HEK293 (cell line): ENCODE data around the gene METTL23.
A peak's percentile ranks its signal among the peaks of the same experiment; 100 is the strongest.

Experiments used
- BCL11A ChIP-seq: fragments of 450-650 bp; formaldehyde crosslinking; IDR thresholded peaks from 2 replicates; pipeline ENCODE4 v1.5.1; 2016; ENCODE audit warnings: low read depth, missing biosample characterization, missing genetic modification characterization
- KLF9 ChIP-seq: fragments of 450-650 bp; formaldehyde crosslinking; IDR thresholded peaks from 2 replicates; pipeline ENCODE4 v1.5.1; 2016; ENCODE audit warnings: missing biosample characterization, missing genetic modification characterization, low read depth
- OVOL3 ChIP-seq: fragments of 450-650 bp; formaldehyde crosslinking; IDR thresholded peaks from 2 replicates; pipeline ENCODE4 v1.5.1; 2016; ENCODE audit warnings: missing biosample characterization, missing genetic modification characterization
- SP2 ChIP-seq: fragments of 450-650 bp; formaldehyde crosslinking; IDR thresholded peaks from 2 replicates; pipeline ENCODE4 v1.5.1; 2016; ENCODE audit warnings: missing biosample characterization, missing genetic modification characterization
- SP3 ChIP-seq: fragments of 450-650 bp; formaldehyde crosslinking; IDR thresholded peaks from 2 replicates; pipeline ENCODE4 v1.5.1; 2016; ENCODE audit warnings: missing biosample characterization, missing genetic modification characterization
- TRIM28 ChIP-seq: IDR thresholded peaks from 2 replicates; pipeline ENCODE4 v1.6.1; 2011; ENCODE audit warnings: low read length, control low read depth, borderline replicate concordance
- ZFP69B ChIP-seq: fragments of 450-650 bp; formaldehyde crosslinking; IDR thresholded peaks from 2 replicates; pipeline ENCODE4 v1.5.1; 2016; ENCODE audit warnings: missing biosample characterization, missing genetic modification characterization
- ZIC2 ChIP-seq: fragments of 450-650 bp; formaldehyde crosslinking; IDR thresholded peaks from 2 replicates; pipeline ENCODE4 v1.5.1; 2016; ENCODE audit warnings: missing biosample characterization, missing genetic modification characterization
- ZNF138 ChIP-seq: fragments of 450-650 bp; formaldehyde crosslinking; IDR thresholded peaks from 2 replicates; pipeline ENCODE4 v1.5.1; 2016; ENCODE audit warnings: missing biosample characterization, missing genetic modification characterization, borderline replicate concordance
- ZNF211 ChIP-seq: fragments of 450-650 bp; formaldehyde crosslinking; IDR thresholded peaks from 2 replicates; pipeline ENCODE4 v1.5.1; 2016; ENCODE audit warnings: low read depth, missing biosample characterization, missing genetic modification characterization
- ZNF223 ChIP-seq: fragments of 450-650 bp; formaldehyde crosslinking; IDR thresholded peaks from 2 replicates; pipeline ENCODE4 v1.5.1; 2016; ENCODE audit warnings: missing biosample characterization, missing genetic modification characterization
- ZNF311 ChIP-seq: fragments of 450-650 bp; formaldehyde crosslinking; IDR thresholded peaks from 2 replicates; pipeline ENCODE4 v1.5.1; 2017; ENCODE audit warnings: missing biosample characterization, missing genetic modification characterization, borderline replicate concordance
- ZNF324 ChIP-seq: fragments of 450-650 bp; formaldehyde crosslinking; IDR thresholded peaks from 2 replicates; pipeline ENCODE4 v1.5.1; 2016; ENCODE audit warnings: missing biosample characterization, missing genetic modification characterization
- ZNF354C ChIP-seq: fragments of 450-650 bp; formaldehyde crosslinking; IDR thresholded peaks from 2 replicates; pipeline ENCODE4 v1.5.1; 2016; ENCODE audit warnings: missing biosample characterization, missing genetic modification characterization, low read depth, borderline replicate concordance
- ZNF391 ChIP-seq: fragments of 450-650 bp; formaldehyde crosslinking; IDR thresholded peaks from 2 replicates; pipeline ENCODE4 v1.5.1; 2016; ENCODE audit warnings: low read depth, missing biosample characterization, missing genetic modification characterization, borderline replicate concordance
- ZNF521 ChIP-seq: fragments of 450-650 bp; formaldehyde crosslinking; IDR thresholded peaks from 2 replicates; pipeline ENCODE4 v1.5.1; 2017; ENCODE audit warnings: missing biosample characterization, mild to moderate bottlenecking, missing genetic modification characterization
- ZNF529 ChIP-seq: fragments of 450-650 bp; formaldehyde crosslinking; IDR thresholded peaks from 2 replicates; pipeline ENCODE4 v1.5.1; 2017; ENCODE audit warnings: missing genetic modification characterization, missing biosample characterization; ENCODE audit not compliant: insufficient replicate concordance
- ZNF549 ChIP-seq: fragments of 450-650 bp; IDR thresholded peaks from 2 replicates; pipeline ENCODE4 v1.5.1; 2018; ENCODE audit warnings: missing biosample characterization, missing genetic modification characterization, mild to moderate bottlenecking, inconsistent platforms, moderate library complexity
- ZNF555 ChIP-seq: fragments of 450-650 bp; formaldehyde crosslinking; conservative IDR thresholded peaks from 2 replicates; pipeline ENCODE4 v1.5.1; 2017; ENCODE audit warnings: missing biosample characterization, mild to moderate bottlenecking, missing genetic modification characterization, inconsistent platforms
- ZNF580 ChIP-seq: fragments of 450-650 bp; formaldehyde crosslinking; IDR thresholded peaks from 2 replicates; pipeline ENCODE4 v1.5.1; 2016; ENCODE audit warnings: missing biosample characterization, missing genetic modification characterization
- ZNF639 ChIP-seq: fragments of 450-650 bp; formaldehyde crosslinking; IDR thresholded peaks from 2 replicates; pipeline ENCODE4 v1.5.1; 2016; ENCODE audit warnings: missing biosample characterization, missing genetic modification characterization
- ZNF76 ChIP-seq: fragments of 450-650 bp; formaldehyde crosslinking; IDR thresholded peaks from 2 replicates; pipeline ENCODE4; 2016; ENCODE audit warnings: low read depth, missing biosample characterization, missing genetic modification characterization, borderline replicate concordance
- ZSCAN30 ChIP-seq: fragments of 450-650 bp; IDR thresholded peaks from 2 replicates; pipeline ENCODE4 v1.5.1; 2018; ENCODE audit warnings: missing biosample characterization, mild to moderate bottlenecking, missing genetic modification characterization, moderate library complexity
- ZXDB ChIP-seq: fragments of 450-650 bp; formaldehyde crosslinking; IDR thresholded peaks from 2 replicates; pipeline ENCODE4 v1.5.1; 2016; ENCODE audit warnings: missing biosample characterization, missing genetic modification characterization
- TF ChIP-seq, protein P1 (sequence below): fragments of 450-650 bp; formaldehyde crosslinking; IDR thresholded peaks from 2 replicates; pipeline ENCODE4 v1.5.1; 2016; ENCODE audit warnings: missing biosample characterization, missing genetic modification characterization
- TF ChIP-seq, protein P2 (sequence below): fragments of 450-650 bp; formaldehyde crosslinking; IDR thresholded peaks from 2 replicates; pipeline ENCODE4 v1.5.1; 2017; ENCODE audit warnings: missing biosample characterization, missing genetic modification characterization
- TF ChIP-seq, protein P3 (sequence below): fragments of 450-650 bp; formaldehyde crosslinking; IDR thresholded peaks from 2 replicates; pipeline ENCODE4 v1.5.1; 2016; ENCODE audit warnings: missing biosample characterization, missing genetic modification characterization
- TF ChIP-seq, protein P4 (sequence below): fragments of 450-650 bp; formaldehyde crosslinking; IDR thresholded peaks from 2 replicates; pipeline ENCODE4 v1.5.1; 2016; ENCODE audit warnings: missing biosample characterization, missing genetic modification characterization

Gene METTL23

GRCh38 chr17:76737082-76737675, 10.5 kb downstream of the METTL23 start, which contains the start of gene SRSF2 (continued):
- TF ChIP-seq, protein P1, sequence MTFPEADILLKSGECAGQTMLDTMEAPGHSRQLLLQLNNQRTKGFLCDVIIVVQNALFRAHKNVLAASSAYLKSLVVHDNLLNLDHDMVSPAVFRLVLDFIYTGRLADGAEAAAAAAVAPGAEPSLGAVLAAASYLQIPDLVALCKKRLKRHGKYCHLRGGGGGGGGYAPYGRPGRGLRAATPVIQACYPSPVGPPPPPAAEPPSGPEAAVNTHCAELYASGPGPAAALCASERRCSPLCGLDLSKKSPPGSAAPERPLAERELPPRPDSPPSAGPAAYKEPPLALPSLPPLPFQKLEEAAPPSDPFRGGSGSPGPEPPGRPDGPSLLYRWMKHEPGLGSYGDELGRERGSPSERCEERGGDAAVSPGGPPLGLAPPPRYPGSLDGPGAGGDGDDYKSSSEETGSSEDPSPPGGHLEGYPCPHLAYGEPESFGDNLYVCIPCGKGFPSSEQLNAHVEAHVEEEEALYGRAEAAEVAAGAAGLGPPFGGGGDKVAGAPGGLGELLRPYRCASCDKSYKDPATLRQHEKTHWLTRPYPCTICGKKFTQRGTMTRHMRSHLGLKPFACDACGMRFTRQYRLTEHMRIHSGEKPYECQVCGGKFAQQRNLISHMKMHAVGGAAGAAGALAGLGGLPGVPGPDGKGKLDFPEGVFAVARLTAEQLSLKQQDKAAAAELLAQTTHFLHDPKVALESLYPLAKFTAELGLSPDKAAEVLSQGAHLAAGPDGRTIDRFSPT (tag by site-specific recombination) = no peak
- TF ChIP-seq TRIM28 (no peak), ZNF76 (tag by site-specific recombination) (no peak), ZNF521 (tag by site-specific recombination) (no peak), ZNF211 (no peak), KLF9 (tag by site-specific recombination) (peak; percentile 7; the same call in 1 of the 2 replicates), ZNF549 (tag by site-specific recombination) (no peak), ZIC2 (tag by site-specific recombination) (no peak), ZNF311 (tag by site-specific recombination) (no peak), ZNF354C (tag by site-specific recombination) (no peak), ZNF529 (no peak), ZNF391 (peak; percentile 96; the same call in 1 of the 2 replicates), ZNF580 (tag by site-specific recombination) (peak; percentile 65; the same call in 1 of the 2 replicates), ZNF138 (tag by site-specific recombination) (0 out of 2 replicates have a peak, but pooled peaks have one; percentile 4), ZNF223 (tag by site-specific recombination) (peak; percentile 5; the same call in 1 of the 2 replicates), BCL11A (tag by site-specific recombination) (no peak), OVOL3 (peak; percentile 71; the same call in 1 of the 2 replicates), ZNF324 (tag by site-specific recombination) (peak; percentile 61), ZFP69B (tag by site-specific recombination) (peak; percentile 29; the same call in 1 of the 2 replicates), SP3 (tag by site-specific recombination) (peak; percentile 93; the same call in 1 of the 2 replicates), ZXDB (tag by site-specific recombination) (no peak; the same call in 1 of the 2 replicates), ZNF639 (tag by site-specific recombination) (peak; percentile 74), SP2 (tag by site-specific recombination) (peak; percentile 96), ZSCAN30 (tag by site-specific recombination) (peak; percentile 84), ZNF555 (tag by site-specific recombination) (no peak)
- TF ChIP-seq, protein P2, sequence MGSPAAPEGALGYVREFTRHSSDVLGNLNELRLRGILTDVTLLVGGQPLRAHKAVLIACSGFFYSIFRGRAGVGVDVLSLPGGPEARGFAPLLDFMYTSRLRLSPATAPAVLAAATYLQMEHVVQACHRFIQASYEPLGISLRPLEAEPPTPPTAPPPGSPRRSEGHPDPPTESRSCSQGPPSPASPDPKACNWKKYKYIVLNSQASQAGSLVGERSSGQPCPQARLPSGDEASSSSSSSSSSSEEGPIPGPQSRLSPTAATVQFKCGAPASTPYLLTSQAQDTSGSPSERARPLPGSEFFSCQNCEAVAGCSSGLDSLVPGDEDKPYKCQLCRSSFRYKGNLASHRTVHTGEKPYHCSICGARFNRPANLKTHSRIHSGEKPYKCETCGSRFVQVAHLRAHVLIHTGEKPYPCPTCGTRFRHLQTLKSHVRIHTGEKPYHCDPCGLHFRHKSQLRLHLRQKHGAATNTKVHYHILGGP (tag by site-specific recombination) = peak; percentile 63
- TF ChIP-seq, protein P3, sequence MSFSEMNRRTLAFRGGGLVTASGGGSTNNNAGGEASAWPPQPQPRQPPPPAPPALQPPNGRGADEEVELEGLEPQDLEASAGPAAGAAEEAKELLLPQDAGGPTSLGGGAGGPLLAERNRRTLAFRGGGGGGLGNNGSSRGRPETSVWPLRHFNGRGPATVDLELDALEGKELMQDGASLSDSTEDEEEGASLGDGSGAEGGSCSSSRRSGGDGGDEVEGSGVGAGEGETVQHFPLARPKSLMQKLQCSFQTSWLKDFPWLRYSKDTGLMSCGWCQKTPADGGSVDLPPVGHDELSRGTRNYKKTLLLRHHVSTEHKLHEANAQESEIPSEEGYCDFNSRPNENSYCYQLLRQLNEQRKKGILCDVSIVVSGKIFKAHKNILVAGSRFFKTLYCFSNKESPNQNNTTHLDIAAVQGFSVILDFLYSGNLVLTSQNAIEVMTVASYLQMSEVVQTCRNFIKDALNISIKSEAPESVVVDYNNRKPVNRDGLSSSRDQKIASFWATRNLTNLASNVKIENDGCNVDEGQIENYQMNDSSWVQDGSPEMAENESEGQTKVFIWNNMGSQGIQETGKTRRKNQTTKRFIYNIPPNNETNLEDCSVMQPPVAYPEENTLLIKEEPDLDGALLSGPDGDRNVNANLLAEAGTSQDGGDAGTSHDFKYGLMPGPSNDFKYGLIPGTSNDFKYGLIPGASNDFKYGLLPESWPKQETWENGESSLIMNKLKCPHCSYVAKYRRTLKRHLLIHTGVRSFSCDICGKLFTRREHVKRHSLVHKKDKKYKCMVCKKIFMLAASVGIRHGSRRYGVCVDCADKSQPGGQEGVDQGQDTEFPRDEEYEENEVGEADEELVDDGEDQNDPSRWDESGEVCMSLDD (tag by site-specific recombination) = no peak; the same call in 1 of the 2 replicates
- TF ChIP-seq, protein P4, sequence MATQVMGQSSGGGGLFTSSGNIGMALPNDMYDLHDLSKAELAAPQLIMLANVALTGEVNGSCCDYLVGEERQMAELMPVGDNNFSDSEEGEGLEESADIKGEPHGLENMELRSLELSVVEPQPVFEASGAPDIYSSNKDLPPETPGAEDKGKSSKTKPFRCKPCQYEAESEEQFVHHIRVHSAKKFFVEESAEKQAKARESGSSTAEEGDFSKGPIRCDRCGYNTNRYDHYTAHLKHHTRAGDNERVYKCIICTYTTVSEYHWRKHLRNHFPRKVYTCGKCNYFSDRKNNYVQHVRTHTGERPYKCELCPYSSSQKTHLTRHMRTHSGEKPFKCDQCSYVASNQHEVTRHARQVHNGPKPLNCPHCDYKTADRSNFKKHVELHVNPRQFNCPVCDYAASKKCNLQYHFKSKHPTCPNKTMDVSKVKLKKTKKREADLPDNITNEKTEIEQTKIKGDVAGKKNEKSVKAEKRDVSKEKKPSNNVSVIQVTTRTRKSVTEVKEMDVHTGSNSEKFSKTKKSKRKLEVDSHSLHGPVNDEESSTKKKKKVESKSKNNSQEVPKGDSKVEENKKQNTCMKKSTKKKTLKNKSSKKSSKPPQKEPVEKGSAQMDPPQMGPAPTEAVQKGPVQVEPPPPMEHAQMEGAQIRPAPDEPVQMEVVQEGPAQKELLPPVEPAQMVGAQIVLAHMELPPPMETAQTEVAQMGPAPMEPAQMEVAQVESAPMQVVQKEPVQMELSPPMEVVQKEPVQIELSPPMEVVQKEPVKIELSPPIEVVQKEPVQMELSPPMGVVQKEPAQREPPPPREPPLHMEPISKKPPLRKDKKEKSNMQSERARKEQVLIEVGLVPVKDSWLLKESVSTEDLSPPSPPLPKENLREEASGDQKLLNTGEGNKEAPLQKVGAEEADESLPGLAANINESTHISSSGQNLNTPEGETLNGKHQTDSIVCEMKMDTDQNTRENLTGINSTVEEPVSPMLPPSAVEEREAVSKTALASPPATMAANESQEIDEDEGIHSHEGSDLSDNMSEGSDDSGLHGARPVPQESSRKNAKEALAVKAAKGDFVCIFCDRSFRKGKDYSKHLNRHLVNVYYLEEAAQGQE (tag by site-specific recombination) = peak; percentile 56; the same call in 1 of the 2 replicates
